ENCODE measurements around the gene MDFIC. TPM values are rescaled to one million over a fixed set of nuclear protein-coding genes. Genes with fewer than 3 reads are reported as not detected.

MDFIC gene
- total RNA-seq, 4 donors from 2014 or later = 46.7 to 176 (median 79.2) TPM

- TF ChIP-seq CTCF (IDR thresholded peaks at IDR 0.05) = no peak
- ATAC-seq (ENCODE audit: low FRiP score) = no peak
- no peak for DNase-seq (ENCODE audit: low spot score)
Measured at GRCh38 chr7:114943953-114944744, 22.3 kb downstream of the MDFIC start.

- DNase-seq (ENCODE audit: low spot score) (no peak), ATAC-seq (ENCODE audit: low FRiP score) (peak; percentile 75)
- TF ChIP-seq CTCF (IDR thresholded peaks at IDR 0.05) = no peak
Measured at GRCh38 chr7:114944745-114945625, 23.1 kb downstream of the MDFIC start.

- TF ChIP-seq CTCF (IDR thresholded peaks at IDR 0.05) = no peak
- no peak for ATAC-seq (ENCODE audit: low FRiP score)
Measured at GRCh38 chr7:114949231-114949630, 27.3 kb downstream of the MDFIC start.

GRCh38 chr7:114952296-114952695, 30.4 kb downstream of the MDFIC start:
- DNase-seq (ENCODE audit: low spot score) (no peak), ATAC-seq (ENCODE audit: low FRiP score) (no peak)
- no peak for TF ChIP-seq CTCF (IDR thresholded peaks at IDR 0.05)

More at GRCh38 chr7:114949231-114949630, 27.3 kb downstream of the MDFIC start:
- DNase-seq (ENCODE audit: low spot score) = no peak

- no peak for TF ChIP-seq CTCF (IDR thresholded peaks at IDR 0.05)
- no peak for ATAC-seq (ENCODE audit: low FRiP score)
- DNase-seq (ENCODE audit: low spot score) = no peak
Measured at GRCh38 chr7:114953724-114954123, 31.8 kb downstream of the MDFIC start.

- DNase-seq (ENCODE audit: low spot score) = no peak
- ATAC-seq (ENCODE audit: low FRiP score) = no peak
- TF ChIP-seq CTCF (IDR thresholded peaks at IDR 0.05) = no peak
Measured at GRCh38 chr7:114956702-114957101, 34.8 kb downstream of the MDFIC start.

Data from omental fat pad (tissue), 4 donors.